Osteoblast (primary cell): ENCODE data around the gene LMNTD2. TPM values are rescaled to one million over a fixed set of nuclear protein-coding genes. Genes with fewer than 3 reads are reported as not detected.
A peak's percentile ranks its signal among the peaks of the same experiment; 100 is the strongest.

Experiments used
- DNase-seq: peaks from one replicate; pipeline ENCODE4 v3.0.0; 2011; ENCODE audit warnings: low spot score, mixed read lengths; ENCODE audit not compliant: insufficient read length; ENCODE audit errors: missing footprints
- H2AFZ ChIP-seq: 2 replicates; pipeline ENCODE4 v1.6.0; 2011; ENCODE audit warnings: mild to moderate bottlenecking, low read length
- H3K27ac ChIP-seq: 2 replicates; pipeline ENCODE4 v1.5.1; 2011; ENCODE audit warnings: mild to moderate bottlenecking, low read depth, low read length, moderate library complexity
- H3K27me3 ChIP-seq: 2 replicates; pipeline ENCODE4 v1.6.0; 2012; ENCODE audit warnings: mild to moderate bottlenecking, control low read depth, inconsistent platforms, low read length, moderate library complexity; ENCODE audit not compliant: insufficient read depth
- H3K36me3 ChIP-seq: 2 replicates; pipeline ENCODE4 v1.5.1; 2011; ENCODE audit warnings: mild to moderate bottlenecking, low read length, control low read depth, moderate library complexity; ENCODE audit not compliant: insufficient read depth
- H3K4me1 ChIP-seq: 2 replicates; pipeline ENCODE4 v1.5.1; 2011; ENCODE audit warnings: mild to moderate bottlenecking, low read length, control low read depth, moderate library complexity; ENCODE audit not compliant: insufficient read depth
- H3K4me2 ChIP-seq: 2 replicates; pipeline ENCODE4 v1.6.0; 2011; ENCODE audit warnings: mild to moderate bottlenecking, low read length; ENCODE audit not compliant: insufficient read depth
- H3K4me3 ChIP-seq: fragments of 200-600 bp; sonication (generic); 3 replicates; pipeline ENCODE4 v1.5.1; 2012; ENCODE audit warnings: mild to moderate bottlenecking, low read length, inconsistent platforms; ENCODE audit not compliant: insufficient read depth
- H3K79me2 ChIP-seq: 2 replicates; pipeline ENCODE4 v1.6.0; 2012; ENCODE audit warnings: mild to moderate bottlenecking, low read length, control low read depth, inconsistent platforms; ENCODE audit not compliant: insufficient read depth
- H3K9me3 ChIP-seq: 2 replicates; pipeline ENCODE4 v1.5.1; 2011; ENCODE audit warnings: low read depth, low read length, control low read depth
- H4K20me1 ChIP-seq: 2 replicates; pipeline ENCODE4 v1.6.0; 2012; ENCODE audit warnings: mild to moderate bottlenecking, low read length, control low read depth; ENCODE audit not compliant: insufficient read depth
- total RNA-seq: library from RNA; depleted of rRNA; stranded (reverse); fragments of >200 nt; gene quantifications from 2 replicates; pipeline ENCODE4 v1.2.3, GENCODE V29; 2012
- TF ChIP-seq, protein P1 (sequence below): IDR thresholded peaks from 2 replicates; pipeline ENCODE4 v1.5.1; 2011; ENCODE audit warnings: mild to moderate bottlenecking, low read depth, low read length, moderate library complexity; ENCODE audit errors: extremely low read depth

LMNTD2 gene
- total RNA-seq, 1 donor = 0.36 TPM

DNA sequence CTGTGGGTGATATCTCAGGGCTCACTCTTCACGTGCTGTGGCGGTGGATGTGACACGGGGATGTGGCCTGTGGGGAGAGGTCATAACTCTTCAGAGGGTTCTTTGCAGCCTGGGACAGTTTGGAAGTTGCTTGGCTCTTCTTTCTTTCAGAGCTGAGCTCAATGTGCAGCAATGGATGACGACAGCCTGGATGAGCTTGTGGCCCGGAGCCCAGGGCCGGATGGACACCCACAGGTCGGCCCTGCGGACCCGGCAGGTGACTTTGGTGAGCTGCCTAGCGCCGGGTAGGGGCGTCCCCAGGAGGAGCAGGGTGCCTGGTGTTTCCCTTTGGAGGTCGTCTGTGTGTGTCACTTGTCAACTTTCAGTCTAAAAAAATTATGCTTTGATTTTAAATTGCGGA lies 20.8 kb upstream of the LMNTD2 start:
- peaks cover 70% of the 10 kb centered on the region for H4K20me1 ChIP-seq
- peaks cover 12% of the 10 kb centered on the region for H3K4me1 ChIP-seq
- H3K79me2 ChIP-seq = peaks cover 84% of the 10 kb centered on the region
- H3K4me3 ChIP-seq = no peak overlapping the region
- H3K36me3 ChIP-seq = peaks cover 13% of the 10 kb centered on the region
- H3K4me2 ChIP-seq = no peak overlapping the region
- TF ChIP-seq, protein P1, sequence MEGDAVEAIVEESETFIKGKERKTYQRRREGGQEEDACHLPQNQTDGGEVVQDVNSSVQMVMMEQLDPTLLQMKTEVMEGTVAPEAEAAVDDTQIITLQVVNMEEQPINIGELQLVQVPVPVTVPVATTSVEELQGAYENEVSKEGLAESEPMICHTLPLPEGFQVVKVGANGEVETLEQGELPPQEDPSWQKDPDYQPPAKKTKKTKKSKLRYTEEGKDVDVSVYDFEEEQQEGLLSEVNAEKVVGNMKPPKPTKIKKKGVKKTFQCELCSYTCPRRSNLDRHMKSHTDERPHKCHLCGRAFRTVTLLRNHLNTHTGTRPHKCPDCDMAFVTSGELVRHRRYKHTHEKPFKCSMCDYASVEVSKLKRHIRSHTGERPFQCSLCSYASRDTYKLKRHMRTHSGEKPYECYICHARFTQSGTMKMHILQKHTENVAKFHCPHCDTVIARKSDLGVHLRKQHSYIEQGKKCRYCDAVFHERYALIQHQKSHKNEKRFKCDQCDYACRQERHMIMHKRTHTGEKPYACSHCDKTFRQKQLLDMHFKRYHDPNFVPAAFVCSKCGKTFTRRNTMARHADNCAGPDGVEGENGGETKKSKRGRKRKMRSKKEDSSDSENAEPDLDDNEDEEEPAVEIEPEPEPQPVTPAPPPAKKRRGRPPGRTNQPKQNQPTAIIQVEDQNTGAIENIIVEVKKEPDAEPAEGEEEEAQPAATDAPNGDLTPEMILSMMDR = no peak
- H3K27me3 ChIP-seq = no peaks in the 10 kb centered on the region
- no peaks in the 10 kb centered on the region for H3K9me3 ChIP-seq
- H2AFZ ChIP-seq = no peak overlapping the region
- no peak overlapping the region for H3K27ac ChIP-seq
- peak; percentile 81 for DNase-seq

DNA sequence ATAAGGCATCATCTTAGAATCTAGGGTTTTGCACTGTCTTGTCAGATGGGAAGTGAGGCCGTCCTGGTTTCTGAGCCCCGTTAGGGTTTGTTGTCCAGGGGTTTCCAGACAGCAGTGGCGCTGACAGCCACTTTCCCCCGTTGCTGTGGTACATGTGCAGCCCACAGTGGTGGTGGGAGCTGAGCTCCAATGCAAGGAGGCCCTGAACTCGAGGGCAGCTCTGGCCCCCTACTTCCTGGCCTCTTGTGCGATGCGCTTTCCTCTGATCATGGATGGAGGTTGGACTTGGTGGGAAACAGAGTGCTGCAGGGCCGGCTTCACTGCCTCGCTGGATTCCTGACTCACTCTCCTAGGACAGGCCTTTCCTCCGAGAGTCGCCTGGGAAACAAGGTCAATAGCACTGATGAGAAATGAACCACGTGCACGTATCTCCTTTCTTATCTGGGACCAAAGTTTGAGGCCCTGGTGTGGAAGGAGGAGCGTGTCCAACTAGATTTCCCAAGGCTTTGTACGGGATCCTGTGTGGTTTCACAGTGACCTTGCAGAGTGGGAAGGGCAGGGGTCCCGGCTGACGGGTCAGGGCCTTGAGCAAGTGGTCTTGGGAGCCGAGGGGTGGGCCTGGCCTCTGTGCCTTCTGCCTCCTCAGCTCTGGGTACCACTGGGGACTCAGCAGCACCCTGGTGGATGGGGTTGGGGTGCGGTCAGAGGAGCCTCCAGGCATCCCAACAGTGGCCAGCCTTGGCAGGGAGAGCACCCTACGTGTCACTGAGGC lies 19.5 kb upstream of the LMNTD2 start:
- H3K36me3 ChIP-seq = peaks cover 11% of the 10 kb centered on the region
- peak overlapping the region; percentile 23 for H3K27ac ChIP-seq
- no peak overlapping the region for H3K4me3 ChIP-seq
- H3K4me2 ChIP-seq = no peak overlapping the region
- TF ChIP-seq, protein P1 = no peak
- no peaks in the 10 kb centered on the region for H3K9me3 ChIP-seq
- H4K20me1 ChIP-seq = peaks cover 66% of the 10 kb centered on the region
- H3K4me1 ChIP-seq = peaks cover 12% of the 10 kb centered on the region
- peaks cover 79% of the 10 kb centered on the region for H3K79me2 ChIP-seq
- H3K27me3 ChIP-seq = peaks cover 4% of the 10 kb centered on the region
- DNase-seq = peak; percentile 93
- H2AFZ ChIP-seq = no peak overlapping the region

DNA sequence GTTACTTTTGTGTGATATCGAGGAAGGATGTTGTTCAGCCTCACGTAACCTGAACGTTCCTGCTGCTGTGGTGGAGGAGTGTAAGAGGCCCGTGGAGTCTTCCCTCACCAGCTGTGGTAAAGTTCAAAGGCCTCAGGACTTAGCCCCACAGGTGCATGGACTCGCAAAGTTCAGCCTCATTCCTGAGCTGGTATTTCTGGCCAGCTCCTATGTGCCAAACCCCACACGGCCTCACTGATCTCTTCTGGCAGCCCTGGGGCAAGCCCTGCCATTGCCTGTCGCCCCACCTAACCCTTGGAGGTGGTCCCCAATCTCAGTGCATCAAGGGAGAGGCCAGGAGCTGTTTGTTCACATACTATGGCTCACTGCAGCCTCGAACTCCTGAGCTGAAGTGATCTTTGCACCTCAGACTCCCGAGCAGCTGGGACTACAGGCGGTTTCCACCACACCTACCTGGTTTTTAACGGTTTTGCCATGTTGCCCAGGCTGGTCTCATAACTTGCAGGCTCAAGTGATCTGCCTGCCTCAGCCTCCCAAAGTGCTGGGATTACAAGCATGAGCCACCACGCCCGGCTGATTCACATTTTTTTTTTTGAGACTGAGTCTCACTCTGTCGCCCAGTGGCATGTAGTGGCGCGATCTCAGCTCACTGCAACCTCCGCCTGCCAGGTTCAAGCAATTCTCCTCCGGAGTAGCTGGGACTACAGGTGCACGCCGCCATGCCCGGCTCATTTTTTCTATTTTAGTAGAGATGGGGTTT lies 17.9 kb upstream of the LMNTD2 start:
- Histone ChIP-seq H3K9me3 (no peaks in the 10 kb centered on the region), H3K4me1 (peaks cover 12% of the 10 kb centered on the region), H3K27ac (peak overlapping the region; percentile 75), H2AFZ (no peak overlapping the region), H3K27me3 (peaks cover 6% of the 10 kb centered on the region), H3K4me3 (peak overlapping the region; percentile 98), H4K20me1 (peaks cover 52% of the 10 kb centered on the region), H3K79me2 (peaks cover 65% of the 10 kb centered on the region), H3K4me2 (peak overlapping the region; percentile 80), H3K36me3 (peaks cover 4% of the 10 kb centered on the region)
- TF ChIP-seq, protein P1 = no peak
- no peak for DNase-seq

DNA sequence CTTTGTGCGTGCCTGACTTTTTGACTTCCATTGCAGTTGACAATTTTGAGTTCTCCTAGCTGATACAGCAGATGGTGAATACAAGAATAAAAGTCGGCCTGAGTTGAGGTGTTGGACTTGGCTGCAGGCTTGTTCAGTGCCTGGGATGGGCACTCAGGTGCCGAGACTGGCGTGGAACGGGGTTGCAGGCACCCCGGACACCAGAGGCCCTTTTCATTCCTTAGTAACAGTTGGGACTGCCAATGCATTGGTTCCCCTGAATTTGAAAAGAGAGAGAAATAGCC lies 17.0 kb upstream of the LMNTD2 start:
- peaks cover 12% of the 10 kb centered on the region for H3K4me1 ChIP-seq
- TF ChIP-seq, protein P1 = no peak
- no peak for DNase-seq
- peak overlapping the region; percentile 75 for H3K27ac ChIP-seq
- peak overlapping the region; percentile 98 for H3K4me3 ChIP-seq
- H3K27me3 ChIP-seq = peaks cover 6% of the 10 kb centered on the region
- no peaks in the 10 kb centered on the region for H3K36me3 ChIP-seq
- H4K20me1 ChIP-seq = peaks cover 51% of the 10 kb centered on the region
- H3K79me2 ChIP-seq = peaks cover 57% of the 10 kb centered on the region
- H3K4me2 ChIP-seq = peak overlapping the region; percentile 80
- no peak overlapping the region for H2AFZ ChIP-seq
- no peaks in the 10 kb centered on the region for H3K9me3 ChIP-seq
